Superior temporal gyrus (tissue), 1 donor: Measurements from ENCODE around the gene TP53.
"Not testable (repeated sequence)": the region's sequence is repeated elsewhere in the genome, so short reads cannot be mapped to it uniquely, and the experiment has no call there.

ENCODE experiments used
- DNase-seq: peaks from one replicate; pipeline ENCODE4 v3.0.0-alpha.2; 2016; ENCODE audit errors: extremely low spot score

TP53 gene

DNA sequence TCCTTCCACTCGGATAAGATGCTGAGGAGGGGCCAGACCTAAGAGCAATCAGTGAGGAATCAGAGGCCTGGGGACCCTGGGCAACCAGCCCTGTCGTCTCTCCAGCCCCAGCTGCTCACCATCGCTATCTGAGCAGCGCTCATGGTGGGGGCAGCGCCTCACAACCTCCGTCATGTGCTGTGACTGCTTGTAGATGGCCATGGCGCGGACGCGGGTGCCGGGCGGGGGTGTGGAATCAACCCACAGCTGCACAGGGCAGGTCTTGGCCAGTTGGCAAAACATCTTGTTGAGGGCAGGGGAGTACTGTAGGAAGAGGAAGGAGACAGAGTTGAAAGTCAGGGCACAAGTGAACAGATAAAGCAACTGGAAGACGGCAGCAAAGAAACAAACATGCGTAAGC lies 12.4 kb downstream of the TP53 start:
- no peak for DNase-seq

GRCh38 chr17:7673239-7673638 lies 14.1 kb downstream of the TP53 start:
- DNase-seq = no peak

GRCh38 chr17:7668482-7668881 lies 18.8 kb downstream of the TP53 start:
- no peak for DNase-seq

DNA sequence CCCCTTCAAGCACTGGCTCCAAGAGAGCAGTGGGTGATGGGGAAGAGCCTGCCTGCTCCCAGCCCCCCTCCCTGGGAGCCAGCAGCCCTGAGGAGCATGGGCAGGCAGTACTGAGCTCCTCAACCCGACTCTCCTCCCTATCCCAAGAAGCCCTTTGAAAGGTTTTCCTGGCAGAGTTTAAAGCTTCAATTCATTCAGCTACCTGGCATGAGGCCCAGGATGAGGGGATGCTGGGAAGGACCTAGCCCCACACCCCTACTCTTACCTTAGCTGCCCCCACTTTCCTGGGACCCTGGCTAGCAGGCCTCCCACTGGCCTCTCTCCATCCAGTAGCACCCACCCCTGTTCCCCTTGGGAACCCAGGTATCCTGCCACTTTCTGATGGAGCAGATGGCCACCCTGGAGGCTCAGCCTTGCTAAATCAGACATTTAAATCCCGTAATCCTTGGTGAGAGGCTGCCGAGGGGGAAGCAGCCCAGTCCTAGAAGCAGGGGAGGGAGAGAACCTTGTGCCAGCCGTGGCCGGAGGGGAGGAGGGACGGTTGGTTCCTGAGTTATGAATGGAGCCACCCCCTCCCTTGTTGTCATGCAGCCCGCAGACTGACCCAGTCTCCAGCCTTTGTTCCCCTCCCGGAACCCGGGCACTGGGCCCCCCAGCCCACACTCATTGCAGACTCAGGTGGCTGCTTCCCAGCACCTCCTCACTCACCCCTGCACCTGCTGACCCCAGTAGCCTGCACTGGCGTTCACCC lies 19.5 kb downstream of the TP53 start:
- peak; percentile 30 for DNase-seq

DNA sequence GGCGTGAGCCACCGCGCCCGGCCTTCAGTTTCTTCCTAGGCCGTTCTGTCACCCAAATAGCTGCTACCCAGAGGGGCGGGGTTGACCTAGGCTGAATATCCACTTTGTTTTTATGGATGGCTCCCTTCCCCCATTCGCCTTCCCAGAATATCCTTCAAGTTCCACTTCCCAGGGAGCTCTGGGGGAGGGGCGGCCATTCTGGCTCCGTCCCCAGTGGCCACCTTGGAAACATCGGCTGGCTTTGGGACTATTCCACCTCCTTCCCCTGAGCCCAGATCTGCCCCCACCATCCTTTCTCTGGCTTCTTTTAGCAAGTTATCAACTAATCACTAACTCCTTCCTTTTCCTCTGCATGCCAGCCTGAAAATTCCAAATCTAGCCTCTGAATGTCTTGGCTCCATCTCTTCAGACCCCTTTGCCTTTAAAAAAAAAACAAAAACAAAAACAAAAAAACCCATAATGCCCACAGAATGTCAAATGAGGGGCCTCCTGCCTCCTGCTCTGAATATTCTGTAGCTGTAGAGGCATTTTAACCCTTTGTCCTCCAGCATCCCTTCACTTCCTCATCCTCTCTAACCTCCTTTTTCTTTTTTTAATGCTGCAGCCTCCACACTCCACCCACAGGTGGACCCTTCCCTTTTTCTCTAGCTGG lies 30.2 kb downstream of the TP53 start:
- DNase-seq = peak; percentile 47

DNA sequence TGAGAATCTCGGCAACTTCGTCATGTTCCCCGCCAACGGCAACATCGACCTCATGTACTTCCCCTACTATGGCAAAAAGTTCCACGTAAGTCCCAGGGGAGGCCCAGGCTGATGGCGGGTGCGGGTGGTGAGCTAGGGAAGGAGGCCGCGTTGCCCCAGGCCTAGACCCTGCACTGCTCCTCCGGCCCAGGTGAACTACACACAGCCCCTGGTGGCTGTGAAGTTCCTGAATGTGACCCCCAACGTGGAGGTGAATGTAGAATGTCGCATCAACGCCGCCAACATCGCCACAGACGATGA lies 31.8 kb downstream of the TP53 start:
- DNase-seq = no peak

- no peak for DNase-seq
These were observed 32.3 kb downstream of the TP53 start for GRCh38 chr17:7654832-7655540.

DNA sequence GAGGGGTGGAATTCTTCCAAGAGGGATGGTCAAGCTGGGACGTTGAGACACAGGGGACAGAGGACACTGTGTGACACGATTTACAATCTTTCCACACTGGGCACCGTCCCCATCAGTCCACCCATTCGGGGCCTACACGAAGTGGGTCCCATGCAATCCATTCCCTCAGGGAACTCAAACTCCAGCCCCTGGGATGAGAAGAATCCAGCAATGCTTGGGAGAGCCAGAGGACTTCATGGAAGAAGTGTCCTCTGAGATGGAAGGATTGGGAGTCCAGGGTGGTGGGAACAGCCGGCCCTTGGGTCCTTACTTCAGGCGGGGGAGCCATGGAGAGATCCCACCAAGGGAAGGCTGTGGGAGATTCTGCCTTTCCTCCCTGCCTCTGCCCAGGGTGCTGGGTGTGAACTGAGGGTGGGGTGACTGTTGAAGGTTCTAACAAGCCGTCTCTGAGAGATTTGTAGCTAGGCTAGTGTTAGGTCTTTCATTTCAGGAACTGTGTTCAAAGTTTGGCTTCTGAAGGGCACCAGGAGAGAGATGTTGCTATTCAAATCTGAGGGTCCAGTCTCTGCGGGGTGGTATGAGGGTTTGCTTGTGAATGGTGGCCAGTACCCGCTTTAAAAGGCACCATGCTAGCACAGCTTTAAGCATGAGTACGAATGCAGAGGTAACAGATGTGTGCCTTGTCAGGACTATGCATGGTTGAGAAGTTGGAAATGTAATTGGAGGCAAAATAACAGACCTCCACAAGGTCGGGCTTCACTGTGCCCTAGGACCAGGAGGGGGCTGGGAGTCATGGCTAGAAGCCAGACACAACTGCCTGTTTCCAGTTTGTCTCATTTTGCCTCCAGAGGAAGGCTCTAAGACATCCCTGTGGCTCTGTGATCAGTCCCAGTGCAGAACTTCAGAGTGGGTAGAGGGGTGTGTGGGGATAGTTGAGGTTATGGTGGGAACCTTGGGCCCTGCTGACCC lies 34.6 kb downstream of the TP53 start:
- DNase-seq = no peak

GRCh38 chr17:7651665-7652387 lies 35.5 kb downstream of the TP53 start:
- no peak for DNase-seq

GRCh38 chr17:7651097-7651664 lies 36.1 kb downstream of the TP53 start:
- DNase-seq = no peak

- DNase-seq = peak; percentile 45
These were observed 36.7 kb downstream of the TP53 start, which contains the start of gene ATP1B2 for GRCh38 chr17:7650509-7651096. Gene ATP1B2, plus strand, starts transcription at chr17:7650926. Its CDS starts 593 bp downstream, at chr17:7651519.

- DNase-seq = no peak
These were observed 40.3 kb downstream of the TP53 start for GRCh38 chr17:7647018-7647417.

DNA sequence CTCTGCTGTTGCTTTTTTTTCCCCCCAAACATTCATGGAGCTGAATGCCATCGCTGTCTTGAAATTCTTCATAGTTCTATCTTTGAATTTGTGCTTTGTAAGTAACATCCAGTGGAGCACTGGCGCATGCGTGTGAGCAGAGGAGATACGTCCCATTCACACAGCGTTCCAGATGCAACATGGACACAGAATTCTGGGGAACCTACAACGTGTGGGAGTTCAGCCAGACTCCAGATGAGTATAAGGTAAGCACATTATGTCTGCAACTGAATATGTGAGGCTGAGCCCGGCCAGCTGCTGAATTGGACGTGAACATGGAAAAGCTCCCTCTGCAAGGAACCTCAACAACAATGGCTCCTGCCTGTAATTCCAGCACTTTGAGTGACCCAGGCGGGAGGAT lies 40.8 kb downstream of the TP53 start:
- DNase-seq = no peak

- DNase-seq = no peak
These were observed 42.5 kb downstream of the TP53 start for GRCh38 chr17:7644775-7645174.

GRCh38 chr17:7641635-7642034 lies 45.7 kb downstream of the TP53 start:
- DNase-seq = not testable (repeated sequence)

GRCh38 chr17:7640783-7641182 lies 46.5 kb downstream of the TP53 start:
- no peak for DNase-seq

GRCh38 chr17:7636163-7636562 lies 51.1 kb downstream of the TP53 start:
- DNase-seq = no peak

GRCh38 chr17:7634384-7634783 lies 52.9 kb downstream of the TP53 start:
- DNase-seq = peak; percentile 52

GRCh38 chr17:7633093-7633492 lies 54.2 kb downstream of the TP53 start:
- no peak for DNase-seq

DNA sequence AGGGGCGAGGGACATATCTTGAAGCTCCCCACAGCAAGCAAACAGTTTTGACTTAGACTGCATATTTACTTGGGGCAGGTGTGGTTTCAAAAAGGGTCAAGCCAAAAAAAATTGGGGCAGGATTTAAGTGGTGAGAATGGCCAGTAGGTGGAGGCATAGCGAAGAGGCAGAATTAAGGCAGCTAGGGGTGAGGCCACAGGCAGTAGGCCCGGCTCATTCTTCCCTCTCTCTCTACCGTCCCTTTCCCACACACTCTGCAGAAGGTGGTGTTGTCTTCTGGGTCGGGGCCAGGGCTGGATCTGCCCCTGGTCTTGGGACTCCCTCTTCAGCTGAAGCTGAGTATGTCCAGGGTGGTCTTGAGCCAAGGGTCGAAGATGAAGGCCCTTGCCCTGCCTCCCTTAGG lies 54.8 kb downstream of the TP53 start:
- DNase-seq = no peak
